ENCODE data around the gene TMEM163. TPM values are rescaled to one million over a fixed set of nuclear protein-coding genes. Genes with fewer than 3 reads are reported as not detected.

TMEM163 gene
- total RNA-seq, 1 donor from 2014 or later = not detected

DNA sequence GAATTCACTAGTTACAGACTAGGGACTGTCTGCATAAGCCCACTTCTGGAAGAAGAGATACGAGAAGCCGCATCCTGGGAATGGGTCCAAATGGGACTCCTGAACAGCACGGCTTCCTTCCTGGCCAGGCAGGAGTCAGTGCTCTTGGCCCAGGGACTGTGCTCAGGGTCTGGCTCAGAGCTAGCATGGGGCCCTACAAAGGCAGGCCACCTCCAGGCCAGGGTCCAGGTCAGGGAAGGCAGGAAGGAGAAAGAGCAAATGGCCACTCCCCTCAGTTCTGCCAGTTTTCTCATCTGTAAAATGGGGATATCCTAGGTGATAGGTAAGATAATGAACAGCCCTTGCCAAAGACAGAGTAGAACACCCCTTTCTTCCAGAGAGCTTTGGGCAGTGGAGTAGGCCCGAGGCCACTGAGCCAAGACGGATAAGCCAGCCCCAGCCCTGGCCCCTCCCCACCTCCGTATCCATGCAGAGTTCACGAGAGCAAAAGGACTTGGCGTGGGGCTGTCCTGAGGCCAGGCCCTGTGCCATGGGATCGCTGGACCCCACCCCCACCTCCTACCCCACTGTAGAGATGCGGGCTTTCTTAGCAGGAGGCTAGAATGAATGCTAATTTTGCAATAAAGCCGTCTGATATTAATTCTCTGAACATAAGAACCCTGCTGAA, 274.9 kb downstream of the TMEM163 start:
- no peaks in the 10 kb centered on the region for H3K27me3 ChIP-seq (ENCODE audit: control insufficient read depth, insufficient read depth, low read length)
- FAIRE-seq = no peak
- TF ChIP-seq, protein P1, sequence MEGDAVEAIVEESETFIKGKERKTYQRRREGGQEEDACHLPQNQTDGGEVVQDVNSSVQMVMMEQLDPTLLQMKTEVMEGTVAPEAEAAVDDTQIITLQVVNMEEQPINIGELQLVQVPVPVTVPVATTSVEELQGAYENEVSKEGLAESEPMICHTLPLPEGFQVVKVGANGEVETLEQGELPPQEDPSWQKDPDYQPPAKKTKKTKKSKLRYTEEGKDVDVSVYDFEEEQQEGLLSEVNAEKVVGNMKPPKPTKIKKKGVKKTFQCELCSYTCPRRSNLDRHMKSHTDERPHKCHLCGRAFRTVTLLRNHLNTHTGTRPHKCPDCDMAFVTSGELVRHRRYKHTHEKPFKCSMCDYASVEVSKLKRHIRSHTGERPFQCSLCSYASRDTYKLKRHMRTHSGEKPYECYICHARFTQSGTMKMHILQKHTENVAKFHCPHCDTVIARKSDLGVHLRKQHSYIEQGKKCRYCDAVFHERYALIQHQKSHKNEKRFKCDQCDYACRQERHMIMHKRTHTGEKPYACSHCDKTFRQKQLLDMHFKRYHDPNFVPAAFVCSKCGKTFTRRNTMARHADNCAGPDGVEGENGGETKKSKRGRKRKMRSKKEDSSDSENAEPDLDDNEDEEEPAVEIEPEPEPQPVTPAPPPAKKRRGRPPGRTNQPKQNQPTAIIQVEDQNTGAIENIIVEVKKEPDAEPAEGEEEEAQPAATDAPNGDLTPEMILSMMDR (IDR thresholded peaks at IDR 0.05; ENCODE audit: insufficient read depth, low read length, severe bottlenecking) = no peak
- DNase-seq (ENCODE audit: low read depth) = no peak
- H3K36me3 ChIP-seq (ENCODE audit: control insufficient read depth, insufficient read depth, low read length) = peaks cover 1% of the 10 kb centered on the region
- H3K4me3 ChIP-seq (ENCODE audit: low read depth, low read length) = no peak overlapping the region

DNA sequence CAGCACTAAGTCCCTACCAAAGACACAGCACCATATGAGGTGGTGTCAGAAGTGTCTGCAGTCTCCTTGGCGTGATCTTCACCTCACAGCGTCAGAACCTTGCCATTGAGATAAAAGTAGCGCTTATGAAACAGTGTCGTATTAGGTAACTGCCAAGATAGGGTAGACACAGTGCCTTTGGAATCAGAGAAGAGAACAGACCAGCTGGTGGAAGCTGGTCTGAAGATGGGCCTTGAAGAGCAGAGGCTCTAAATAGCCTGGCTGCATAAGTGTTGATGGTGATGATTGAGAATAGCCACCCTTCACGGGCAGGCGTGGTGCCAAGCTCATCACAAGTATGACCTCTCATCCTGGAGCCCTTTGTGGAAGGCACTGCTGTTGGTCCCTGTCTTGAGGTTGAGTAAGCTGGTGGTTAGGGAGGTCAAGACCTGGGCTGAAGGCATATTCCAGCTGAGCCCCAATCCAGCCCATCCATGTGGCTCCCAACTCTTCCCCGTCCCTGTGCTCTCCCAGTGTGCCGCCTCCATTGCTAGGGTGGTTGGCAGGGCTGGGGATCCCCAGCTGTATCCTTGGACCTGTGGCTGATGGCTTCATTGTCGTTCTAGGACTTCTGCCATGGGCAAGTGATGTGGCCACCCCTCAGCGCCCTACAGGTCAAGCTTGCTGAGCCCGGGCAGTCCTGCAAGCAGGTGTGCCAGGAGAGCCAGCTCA, 277.5 kb downstream of the TMEM163 start:
- H3K4me3 ChIP-seq (ENCODE audit: low read depth, low read length) = no peak overlapping the region
- TF ChIP-seq, protein P1 (IDR thresholded peaks at IDR 0.05; ENCODE audit: insufficient read depth, low read length, severe bottlenecking) = no peak
- no peaks in the 10 kb centered on the region for H3K36me3 ChIP-seq (ENCODE audit: control insufficient read depth, insufficient read depth, low read length)
- no peak for DNase-seq (ENCODE audit: low read depth)
- H3K27me3 ChIP-seq (ENCODE audit: control insufficient read depth, insufficient read depth, low read length) = no peaks in the 10 kb centered on the region
- peak; percentile 68 for FAIRE-seq

DNA sequence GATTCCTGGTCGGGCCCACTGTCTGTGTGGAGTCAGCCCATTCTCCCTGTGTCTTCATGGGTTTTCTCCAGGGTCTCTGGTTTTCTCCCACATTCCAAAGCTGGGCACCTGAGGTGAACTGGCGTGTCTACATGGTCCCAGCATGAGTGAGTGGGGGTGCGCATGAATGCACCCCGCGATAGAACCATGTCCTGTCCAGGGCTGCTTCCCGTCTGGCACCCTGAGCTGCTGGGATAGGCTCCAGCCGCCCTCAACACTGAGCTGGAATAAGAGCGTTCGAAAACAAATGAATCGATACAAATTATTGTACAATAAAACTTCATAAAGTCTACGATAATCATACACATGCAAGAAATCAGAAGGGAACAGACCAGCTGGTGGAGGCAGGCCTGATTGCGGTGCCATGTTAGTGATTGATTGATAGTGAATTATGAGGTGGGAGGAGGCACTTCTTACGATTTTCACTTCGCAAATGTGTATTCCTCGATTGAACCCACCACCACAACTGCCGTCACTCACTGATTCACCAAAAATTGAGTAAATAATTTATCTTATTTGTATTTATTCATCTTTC, 278.4 kb downstream of the TMEM163 start:
- TF ChIP-seq, protein P1 (IDR thresholded peaks at IDR 0.05; ENCODE audit: insufficient read depth, low read length, severe bottlenecking) = no peak
- Histone ChIP-seq H3K27me3 (ENCODE audit: control insufficient read depth, insufficient read depth, low read length) (no peaks in the 10 kb centered on the region), H3K4me3 (ENCODE audit: low read depth, low read length) (no peak overlapping the region), H3K36me3 (ENCODE audit: control insufficient read depth, insufficient read depth, low read length) (no peaks in the 10 kb centered on the region)
- FAIRE-seq = no peak
- DNase-seq (ENCODE audit: low read depth) = no peak

DNA sequence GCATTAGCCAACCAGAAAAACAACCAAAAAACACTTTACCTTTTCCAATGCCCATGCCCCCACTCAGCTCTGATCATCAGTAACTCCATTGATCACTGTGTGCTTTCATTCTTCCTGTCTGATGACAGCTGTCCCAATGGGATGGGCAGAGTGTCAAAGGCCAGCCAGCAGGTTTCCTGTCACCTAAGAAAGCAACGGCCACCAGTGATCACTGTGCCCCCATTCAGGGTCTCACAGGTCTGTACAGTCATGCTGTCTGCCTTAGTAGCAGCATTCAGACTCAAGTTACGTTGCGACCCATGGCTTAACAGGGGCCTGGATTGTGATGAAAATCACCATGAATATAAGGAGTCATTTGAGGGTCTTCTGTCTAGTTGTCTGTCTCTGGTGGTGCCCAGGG, 280.4 kb downstream of the TMEM163 start:
- Histone ChIP-seq H3K4me3 (ENCODE audit: low read depth, low read length) (no peak overlapping the region), H3K27me3 (ENCODE audit: control insufficient read depth, insufficient read depth, low read length) (no peaks in the 10 kb centered on the region), H3K36me3 (ENCODE audit: control insufficient read depth, insufficient read depth, low read length) (no peaks in the 10 kb centered on the region)
- TF ChIP-seq, protein P1 (IDR thresholded peaks at IDR 0.05; ENCODE audit: insufficient read depth, low read length, severe bottlenecking) = no peak
- FAIRE-seq (peak; percentile 52), DNase-seq (ENCODE audit: low read depth) (no peak)

DNA sequence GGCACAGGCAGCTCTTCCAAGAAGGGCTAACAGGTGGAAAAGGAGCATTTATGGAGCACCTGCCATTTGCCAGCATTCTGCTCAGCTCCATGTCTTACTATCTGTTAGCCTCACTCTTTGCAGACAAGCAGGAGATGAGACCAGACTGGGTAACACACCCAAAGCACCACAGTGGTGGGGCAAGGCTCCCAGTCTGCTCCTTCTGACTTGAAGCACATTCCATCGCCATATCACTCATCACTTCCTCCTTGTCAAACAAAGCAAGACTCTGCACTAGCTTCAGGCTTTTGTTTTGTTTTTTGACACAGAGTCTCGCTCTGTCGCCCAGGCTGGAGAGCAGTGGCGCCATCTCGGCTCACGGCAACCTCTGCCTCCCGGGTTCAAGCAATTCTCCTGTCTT, 282.1 kb downstream of the TMEM163 start:
- H3K36me3 ChIP-seq (ENCODE audit: control insufficient read depth, insufficient read depth, low read length) = no peaks in the 10 kb centered on the region
- no peaks in the 10 kb centered on the region for H3K27me3 ChIP-seq (ENCODE audit: control insufficient read depth, insufficient read depth, low read length)
- H3K4me3 ChIP-seq (ENCODE audit: low read depth, low read length) = no peak overlapping the region
- DNase-seq (ENCODE audit: low read depth) (peak; percentile 60), FAIRE-seq (no peak)
- TF ChIP-seq, protein P1 (IDR thresholded peaks at IDR 0.05; ENCODE audit: insufficient read depth, low read length, severe bottlenecking) = no peak
